ENCODE data around the gene NTM. TPM values are rescaled to one million over a fixed set of nuclear protein-coding genes. Genes with fewer than 3 reads are reported as not detected.

The NTM gene
- total and polyA plus RNA-seq, 2 donors (not counting 1 experiment from before 2014, with no cell fraction given): 12.3 to 28.6 TPM

GRCh38 chr11:131593301-131593700 is 222.9 kb downstream of the NTM start:
- Histone ChIP-seq H3K36me3 (ENCODE audit: control insufficient read depth, insufficient read depth, low read length) (no peaks in the 10 kb centered on the region), H3K4me2 (ENCODE audit: extremely low read depth, insufficient read depth, low read length) (no peak overlapping the region), H3K9ac (ENCODE audit: insufficient read depth, low read length) (no peak overlapping the region), H3K4me1 (ENCODE audit: control insufficient read depth, extremely low read depth, insufficient read depth, low read length) (no peaks in the 10 kb centered on the region), H3K79me2 (ENCODE audit: control insufficient read depth, insufficient read depth, low read length) (no peaks in the 10 kb centered on the region), H4K20me1 (ENCODE audit: control insufficient read depth, extremely low read depth, insufficient read depth, low read length) (no peaks in the 10 kb centered on the region), H3K27me3 (ENCODE audit: control insufficient read depth, insufficient read depth, low read length) (no peaks in the 10 kb centered on the region), H3K27ac (ENCODE audit: insufficient read depth, low read length) (no peak overlapping the region), H3K4me3 (replicated peaks in 1 of 4; ENCODE audit: control extremely low read depth in 1 of 4, insufficient read depth in 1 of 4, low read depth in 3 of 4, low read length in 4 of 4) (no peak overlapping the region), H2AFZ (ENCODE audit: low read length) (no peak overlapping the region), H3K9me3 (ENCODE audit: control insufficient read depth, insufficient read depth, low read depth, low read length) (no peaks in the 10 kb centered on the region)
- no peak for TF ChIP-seq CTCF (conservative IDR thresholded peaks at IDR 0.05 in 1 of 2, IDR thresholded peaks at IDR 0.05 in 1 of 2; ENCODE audit: low read depth in 1 of 2, low read length in 2 of 2)
- TF ChIP-seq EZH2 (IDR thresholded peaks at IDR 0.05; ENCODE audit: low read length, missing control alignments): no peak
- DNase-seq (ENCODE audit: low read depth in 2 of 2): no peak

GRCh38 chr11:131595797-131596196 is 225.4 kb downstream of the NTM start:
- Histone ChIP-seq H3K27ac (ENCODE audit: insufficient read depth, low read length) (no peak overlapping the region), H3K4me1 (ENCODE audit: control insufficient read depth, extremely low read depth, insufficient read depth, low read length) (no peaks in the 10 kb centered on the region), H4K20me1 (ENCODE audit: control insufficient read depth, extremely low read depth, insufficient read depth, low read length) (no peaks in the 10 kb centered on the region), H3K79me2 (ENCODE audit: control insufficient read depth, insufficient read depth, low read length) (no peaks in the 10 kb centered on the region), H3K9ac (ENCODE audit: insufficient read depth, low read length) (no peak overlapping the region), H3K4me2 (ENCODE audit: extremely low read depth, insufficient read depth, low read length) (no peak overlapping the region), H3K9me3 (ENCODE audit: control insufficient read depth, insufficient read depth, low read depth, low read length) (no peaks in the 10 kb centered on the region), H3K36me3 (ENCODE audit: control insufficient read depth, insufficient read depth, low read length) (no peaks in the 10 kb centered on the region), H3K4me3 (replicated peaks in 1 of 4; ENCODE audit: control extremely low read depth in 1 of 4, insufficient read depth in 1 of 4, low read depth in 3 of 4, low read length in 4 of 4) (no peak overlapping the region), H3K27me3 (ENCODE audit: control insufficient read depth, insufficient read depth, low read length) (no peaks in the 10 kb centered on the region), H2AFZ (ENCODE audit: low read length) (no peak overlapping the region)
- TF ChIP-seq EZH2 (IDR thresholded peaks at IDR 0.05; ENCODE audit: low read length, missing control alignments) (no peak), CTCF (conservative IDR thresholded peaks at IDR 0.05 in 1 of 2, IDR thresholded peaks at IDR 0.05 in 1 of 2; ENCODE audit: low read depth in 1 of 2, low read length in 2 of 2) (no peak)
- no peak for DNase-seq (ENCODE audit: low read depth in 2 of 2)

GRCh38 chr11:131597890-131598289 is 227.5 kb downstream of the NTM start:
- Histone ChIP-seq H3K36me3 (ENCODE audit: control insufficient read depth, insufficient read depth, low read length) (no peaks in the 10 kb centered on the region), H3K9me3 (ENCODE audit: control insufficient read depth, insufficient read depth, low read depth, low read length) (no peaks in the 10 kb centered on the region), H3K4me1 (ENCODE audit: control insufficient read depth, extremely low read depth, insufficient read depth, low read length) (no peaks in the 10 kb centered on the region), H2AFZ (ENCODE audit: low read length) (no peak overlapping the region), H4K20me1 (ENCODE audit: control insufficient read depth, extremely low read depth, insufficient read depth, low read length) (no peaks in the 10 kb centered on the region), H3K79me2 (ENCODE audit: control insufficient read depth, insufficient read depth, low read length) (no peaks in the 10 kb centered on the region), H3K4me2 (ENCODE audit: extremely low read depth, insufficient read depth, low read length) (no peak overlapping the region), H3K27me3 (ENCODE audit: control insufficient read depth, insufficient read depth, low read length) (no peaks in the 10 kb centered on the region), H3K4me3 (replicated peaks in 1 of 4; ENCODE audit: control extremely low read depth in 1 of 4, insufficient read depth in 1 of 4, low read depth in 3 of 4, low read length in 4 of 4) (no peak overlapping the region), H3K27ac (ENCODE audit: insufficient read depth, low read length) (no peak overlapping the region), H3K9ac (ENCODE audit: insufficient read depth, low read length) (no peak overlapping the region)
- TF ChIP-seq EZH2 (IDR thresholded peaks at IDR 0.05; ENCODE audit: low read length, missing control alignments) (no peak), CTCF (conservative IDR thresholded peaks at IDR 0.05 in 1 of 2, IDR thresholded peaks at IDR 0.05 in 1 of 2; ENCODE audit: low read depth in 1 of 2, low read length in 2 of 2) (no peak)
- no peak for DNase-seq (ENCODE audit: low read depth in 2 of 2)
